Dermis microvascular lymphatic vessel endothelial cell (primary cell): ENCODE results near the gene CDCP1. TPM values are rescaled to one million over a fixed set of nuclear protein-coding genes. Genes with fewer than 3 reads are reported as not detected.

Experiments used
- DNase-seq, 2 donors: peaks; one replicate each; pipeline versions ENCODE4 v3.0.0 to v3.0.0-alpha.2; 2010; ENCODE audit warnings: low read depth in 2 of 2
- total RNA-seq: library from RNA; depleted of rRNA; stranded (reverse); fragments of >200 nt; gene quantifications from 2 replicates; pipeline ENCODE4 v1.2.1, GENCODE V29; 2014

CDCP1 gene, protein sequence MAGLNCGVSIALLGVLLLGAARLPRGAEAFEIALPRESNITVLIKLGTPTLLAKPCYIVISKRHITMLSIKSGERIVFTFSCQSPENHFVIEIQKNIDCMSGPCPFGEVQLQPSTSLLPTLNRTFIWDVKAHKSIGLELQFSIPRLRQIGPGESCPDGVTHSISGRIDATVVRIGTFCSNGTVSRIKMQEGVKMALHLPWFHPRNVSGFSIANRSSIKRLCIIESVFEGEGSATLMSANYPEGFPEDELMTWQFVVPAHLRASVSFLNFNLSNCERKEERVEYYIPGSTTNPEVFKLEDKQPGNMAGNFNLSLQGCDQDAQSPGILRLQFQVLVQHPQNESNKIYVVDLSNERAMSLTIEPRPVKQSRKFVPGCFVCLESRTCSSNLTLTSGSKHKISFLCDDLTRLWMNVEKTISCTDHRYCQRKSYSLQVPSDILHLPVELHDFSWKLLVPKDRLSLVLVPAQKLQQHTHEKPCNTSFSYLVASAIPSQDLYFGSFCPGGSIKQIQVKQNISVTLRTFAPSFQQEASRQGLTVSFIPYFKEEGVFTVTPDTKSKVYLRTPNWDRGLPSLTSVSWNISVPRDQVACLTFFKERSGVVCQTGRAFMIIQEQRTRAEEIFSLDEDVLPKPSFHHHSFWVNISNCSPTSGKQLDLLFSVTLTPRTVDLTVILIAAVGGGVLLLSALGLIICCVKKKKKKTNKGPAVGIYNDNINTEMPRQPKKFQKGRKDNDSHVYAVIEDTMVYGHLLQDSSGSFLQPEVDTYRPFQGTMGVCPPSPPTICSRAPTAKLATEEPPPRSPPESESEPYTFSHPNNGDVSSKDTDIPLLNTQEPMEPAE
- 0.13 and 0.39 TPM in 2 replicates for total RNA-seq

DNA sequence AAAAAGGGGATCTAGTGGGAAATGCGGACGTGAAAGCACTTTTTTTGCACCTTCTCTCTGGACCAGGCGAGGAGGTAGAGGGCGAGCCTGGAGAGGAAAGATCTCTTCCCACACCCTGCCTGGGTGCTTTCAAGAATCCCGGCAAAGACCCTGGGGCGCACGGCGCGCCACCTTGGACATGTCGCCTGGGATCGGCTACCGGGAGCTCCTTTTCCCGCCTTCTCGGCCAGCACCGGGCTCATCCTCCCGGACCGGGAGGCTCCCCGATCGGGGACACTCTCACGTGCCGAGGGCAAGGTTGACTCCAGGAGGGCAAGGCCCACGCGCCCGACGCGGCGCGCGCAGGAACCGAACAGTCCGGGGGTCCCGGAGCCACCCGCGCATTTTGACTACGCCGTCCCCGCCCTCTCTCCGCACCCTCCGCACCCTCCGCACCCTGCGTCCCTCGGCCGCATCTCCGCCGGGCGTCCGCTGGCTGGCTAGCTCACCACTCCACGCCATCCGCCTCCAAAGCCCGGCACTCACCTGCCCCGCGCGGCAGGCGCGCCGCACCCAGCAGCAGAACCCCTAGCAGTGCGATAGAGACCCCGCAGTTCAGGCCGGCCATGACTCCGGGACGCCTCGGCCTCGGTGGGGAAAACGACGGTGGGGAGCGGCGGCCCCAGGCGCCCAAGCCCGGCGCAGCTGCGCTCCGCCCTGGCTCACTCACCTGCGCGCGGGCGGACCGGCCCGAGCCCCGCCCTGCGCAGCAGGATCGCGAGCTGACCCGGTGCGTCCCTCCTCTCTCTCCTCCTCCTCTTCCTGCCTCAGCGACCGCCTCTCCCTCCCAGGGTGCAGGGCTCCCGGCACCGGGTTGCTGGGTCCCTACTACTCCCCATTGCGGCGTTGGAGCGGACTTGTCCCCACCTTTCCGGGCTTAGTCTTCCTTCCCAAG lies at the start of gene CDCP1:
TSS of gene CDCP1 (minus strand) at position 698 of the 934 bp plus-strand sequence. CDS start at position 607, 91 bp downstream.
- DNase-seq = no peak

DNA sequence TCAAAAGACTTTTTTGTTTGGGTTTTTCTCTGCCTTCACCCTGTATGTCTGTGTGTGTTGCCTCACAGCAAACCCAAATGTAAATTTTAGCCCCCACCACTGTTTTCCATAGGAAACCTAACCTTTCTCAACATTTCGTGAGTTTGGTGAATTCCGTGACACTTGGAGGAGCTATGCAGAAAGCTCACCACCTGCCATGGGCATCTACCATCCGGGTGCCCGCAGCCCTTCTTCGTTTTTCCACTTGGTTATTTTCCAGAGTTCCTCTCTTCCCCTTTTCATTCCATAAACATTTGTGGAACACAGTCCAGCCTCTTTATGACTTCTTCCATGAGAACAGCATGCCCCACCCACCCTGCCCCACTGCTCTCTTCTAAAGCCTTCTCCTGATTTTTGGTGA lies 48.6 kb upstream of the CDCP1 start:
- DNase-seq = no peak

DNA sequence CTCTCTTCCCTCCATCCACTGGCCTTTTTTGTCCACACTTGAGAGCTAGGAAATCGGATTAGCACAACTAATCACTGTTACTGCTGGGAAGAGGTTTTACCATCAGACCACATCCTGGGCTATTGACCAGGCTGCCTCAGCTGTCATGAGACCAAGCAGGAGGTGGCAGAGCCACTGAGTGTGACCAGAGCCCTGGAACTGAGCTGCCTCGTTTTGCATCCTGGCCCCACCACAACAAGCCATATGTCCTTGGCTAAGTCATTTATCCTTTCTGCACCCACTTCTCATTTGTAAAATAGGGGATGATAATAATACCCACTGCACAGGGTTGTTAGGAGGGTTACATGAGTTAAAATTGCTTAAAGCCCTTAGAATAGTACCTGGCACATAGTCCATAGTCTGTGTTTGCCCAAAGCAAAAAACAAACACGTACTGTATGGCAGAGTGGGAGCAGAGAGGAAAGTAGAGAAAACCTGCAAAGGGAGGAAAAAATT lies 45.8 kb upstream of the CDCP1 start:
- no peak for DNase-seq

DNA sequence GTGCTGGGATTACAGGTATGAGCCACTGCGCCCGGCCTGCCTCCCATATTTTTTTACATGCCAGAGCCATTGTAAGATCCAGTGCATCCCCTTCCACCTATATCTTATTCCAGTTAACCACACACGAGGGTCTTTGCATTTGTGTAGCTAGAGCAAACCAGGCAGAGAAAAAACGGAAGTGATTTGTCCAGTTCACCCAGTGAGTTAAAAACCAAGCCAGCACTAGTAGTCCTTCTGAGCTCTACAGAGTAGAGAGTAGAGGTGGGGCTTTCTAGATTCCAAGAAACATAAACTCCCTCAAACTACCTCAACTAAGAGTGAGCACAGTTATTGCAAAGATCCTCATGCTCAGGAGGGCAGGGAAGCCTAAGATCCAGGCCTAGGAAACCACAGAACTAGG lies 45.2 kb upstream of the CDCP1 start:
- no peak for DNase-seq

DNA sequence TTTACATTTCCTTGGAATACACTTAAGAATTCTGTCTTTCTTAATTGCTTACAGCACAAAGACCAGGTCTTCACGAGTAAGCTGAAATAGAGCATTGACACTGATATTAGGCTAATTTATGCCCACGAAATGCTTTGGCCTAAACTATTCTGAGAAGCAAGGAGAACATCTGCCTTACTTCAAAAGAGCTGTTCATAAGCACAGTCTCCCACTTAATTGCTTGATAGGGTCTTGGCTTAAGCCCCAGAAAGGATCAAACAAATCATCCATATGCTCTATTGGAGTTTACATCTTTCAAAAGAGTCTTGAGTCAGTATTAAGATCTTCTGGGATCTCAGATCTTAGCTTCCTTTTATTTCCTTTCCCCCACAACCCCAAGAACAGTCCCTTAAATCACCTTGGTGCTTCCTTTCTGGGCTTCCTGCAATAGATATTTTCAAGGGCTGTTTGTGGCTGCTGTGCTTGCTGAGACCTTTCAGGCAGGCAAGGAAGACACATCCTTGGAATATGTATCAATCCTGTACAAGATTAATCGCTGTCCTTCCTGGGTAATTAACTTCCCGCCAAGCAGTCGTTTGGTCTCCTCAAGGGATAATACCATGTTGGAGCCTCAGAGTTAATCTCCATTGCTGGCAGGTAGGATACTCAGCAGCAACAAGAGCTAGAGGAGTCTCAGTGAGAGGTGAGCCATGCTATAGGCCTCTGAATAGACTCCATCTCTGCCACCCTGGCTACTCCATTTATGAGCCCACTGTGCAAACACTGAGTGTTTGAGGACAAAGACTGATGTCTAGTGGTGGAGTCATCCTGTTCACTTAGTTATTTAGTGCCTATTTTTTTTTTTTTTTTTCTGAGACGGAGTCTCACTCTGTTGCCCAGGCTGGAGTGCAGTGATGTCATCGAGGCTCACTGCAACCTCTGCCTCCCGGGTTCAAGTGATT lies 42.8 kb upstream of the CDCP1 start:
- no peak for DNase-seq

DNA sequence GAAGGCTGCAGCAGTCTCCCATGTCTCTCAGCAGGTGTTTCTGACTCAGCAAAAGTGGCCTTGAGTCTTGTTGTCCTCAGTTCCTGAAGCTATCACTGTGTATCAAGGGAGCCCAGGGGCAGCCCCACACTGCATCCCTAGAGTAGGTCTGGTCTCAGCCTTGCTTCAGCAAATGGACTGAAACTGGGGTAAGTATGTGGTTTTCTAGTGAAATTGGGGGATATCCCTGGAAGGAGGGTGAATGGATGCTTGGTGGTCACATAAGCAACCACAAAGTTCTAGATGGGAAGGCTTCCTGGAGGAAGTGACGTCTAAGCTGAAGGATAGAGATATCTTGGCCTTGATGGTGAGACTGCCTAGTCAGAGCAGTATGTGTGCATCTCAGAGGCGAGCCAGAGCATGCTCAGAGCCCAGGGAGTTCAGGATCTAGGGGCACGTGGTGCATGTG lies 41.5 kb upstream of the CDCP1 start:
- no peak for DNase-seq

DNA sequence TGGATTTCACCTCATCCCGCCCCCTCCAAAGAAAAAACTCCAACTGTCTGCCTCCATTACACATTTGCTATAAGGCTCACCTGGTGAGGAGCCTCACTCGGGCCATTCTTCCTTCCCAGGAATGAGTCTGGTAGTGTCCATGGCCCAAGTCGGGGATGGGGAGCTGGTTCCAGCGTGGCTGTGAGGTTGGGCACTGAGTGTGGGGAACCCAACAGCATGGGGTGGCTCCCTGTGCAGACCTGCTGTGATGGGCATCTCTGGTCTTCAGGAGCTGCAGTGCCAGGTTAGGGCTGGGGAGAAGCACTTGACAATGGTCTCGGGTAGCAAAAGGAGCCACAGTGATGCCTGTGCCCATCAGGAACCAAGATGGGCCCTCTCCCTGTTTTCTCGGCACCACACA lies 40.7 kb upstream of the CDCP1 start:
- no peak for DNase-seq

DNA sequence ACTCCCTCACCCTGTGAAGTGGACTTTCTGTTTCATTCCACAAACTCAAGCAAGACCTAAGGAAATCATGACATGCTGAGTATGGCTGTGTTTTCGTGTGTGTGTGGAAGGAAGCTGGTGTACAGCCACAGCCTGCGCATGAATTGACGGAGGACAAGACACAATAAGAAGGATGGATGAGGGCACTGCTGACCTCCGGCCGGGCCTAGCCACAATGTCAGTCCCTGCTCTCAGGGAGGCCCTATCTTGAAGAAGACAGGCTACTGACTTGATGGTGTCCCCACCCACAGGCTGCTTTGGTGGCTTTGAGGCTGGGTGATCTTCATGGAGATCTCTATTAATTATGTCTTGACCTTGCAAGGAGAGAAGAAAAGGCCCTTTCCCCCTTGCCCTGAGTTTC lies 39.3 kb upstream of the CDCP1 start:
- DNase-seq = no peak

DNA sequence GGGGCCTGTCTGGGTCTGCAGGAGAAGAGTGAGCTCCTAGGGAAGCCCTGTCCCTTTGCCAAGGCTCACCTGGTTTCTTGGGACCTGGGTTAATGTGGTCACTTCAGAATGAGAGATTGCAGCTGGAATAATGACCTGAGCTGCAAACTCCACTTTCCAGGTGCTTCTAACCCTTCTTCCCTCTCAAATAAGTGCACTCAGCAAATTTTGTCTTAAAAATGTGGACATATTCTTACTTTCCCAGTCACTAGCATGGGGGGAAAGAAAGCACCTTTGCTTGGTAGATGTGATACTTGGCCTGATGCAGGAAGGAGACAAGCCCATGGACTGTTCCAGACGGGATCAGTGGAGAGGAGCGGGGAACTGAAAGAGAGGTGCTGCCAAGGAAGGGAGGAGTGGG lies 38.9 kb upstream of the CDCP1 start:
- DNase-seq = no peak

DNA sequence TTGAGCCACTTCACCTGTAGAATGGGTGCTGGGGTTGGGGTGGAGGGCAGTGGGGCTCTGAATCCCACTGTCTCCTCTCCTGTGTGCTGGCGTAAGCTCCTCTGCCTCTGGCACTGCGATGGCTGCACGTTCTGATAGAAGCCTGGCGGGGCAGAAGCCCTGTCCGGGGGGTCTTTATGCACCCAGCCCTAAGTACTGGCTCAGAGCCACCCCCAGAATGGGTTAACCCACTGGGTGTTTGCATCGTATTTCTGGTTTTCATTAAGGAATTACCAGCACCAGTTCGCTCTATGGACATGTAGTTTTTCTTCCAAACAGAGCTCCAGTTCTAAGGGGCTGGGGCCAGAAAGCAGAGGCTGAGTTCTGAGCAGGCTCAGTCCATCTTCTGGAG lies 37.7 kb upstream of the CDCP1 start:
- DNase-seq = no peak

DNA sequence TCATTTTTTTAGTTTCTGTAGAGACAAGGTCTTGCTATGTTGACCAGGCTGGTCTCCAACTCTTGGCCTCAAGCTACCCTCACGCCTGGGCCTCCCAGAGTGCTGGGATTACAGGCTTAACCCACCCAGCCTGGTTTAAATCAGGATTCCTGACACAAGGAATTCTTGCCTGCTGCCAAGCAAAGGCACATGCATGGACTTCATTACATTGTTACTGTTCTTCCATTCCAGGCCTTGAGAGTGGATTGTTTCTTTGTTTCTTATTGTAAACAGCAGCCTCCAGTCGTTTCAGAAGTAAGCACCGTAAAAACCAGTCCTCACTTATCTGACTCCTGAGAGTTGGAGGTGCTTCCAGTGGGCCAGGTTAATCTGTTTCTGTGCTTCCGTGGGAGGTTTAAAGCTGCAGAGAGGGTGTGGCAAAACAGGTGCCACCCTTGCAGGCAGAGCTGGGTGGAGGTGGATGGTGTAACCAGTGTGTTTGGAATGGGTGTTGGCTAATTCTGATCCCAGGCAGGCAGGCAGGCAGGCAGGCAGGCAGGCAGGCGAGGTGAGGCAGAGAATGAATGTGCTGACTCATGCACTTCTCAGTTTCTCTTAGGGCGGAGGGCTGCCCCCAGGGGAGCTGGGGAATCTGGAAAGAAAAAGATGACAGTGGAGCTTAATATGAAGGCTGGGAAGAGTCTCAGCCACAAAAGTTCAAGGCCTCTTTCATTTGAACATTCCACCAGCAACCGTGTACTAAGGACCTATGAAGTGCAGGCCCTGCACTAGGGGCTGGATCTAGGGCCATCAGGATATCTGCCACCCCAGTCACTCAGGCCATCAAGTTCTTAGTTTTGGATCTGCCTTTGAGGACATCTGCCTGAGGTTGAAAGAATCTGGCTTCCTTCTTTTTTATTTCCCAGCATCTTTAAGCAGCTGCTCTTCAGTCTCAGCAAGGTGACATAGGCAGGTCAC lies 37.0 kb upstream of the CDCP1 start:
- no peak for DNase-seq

DNA sequence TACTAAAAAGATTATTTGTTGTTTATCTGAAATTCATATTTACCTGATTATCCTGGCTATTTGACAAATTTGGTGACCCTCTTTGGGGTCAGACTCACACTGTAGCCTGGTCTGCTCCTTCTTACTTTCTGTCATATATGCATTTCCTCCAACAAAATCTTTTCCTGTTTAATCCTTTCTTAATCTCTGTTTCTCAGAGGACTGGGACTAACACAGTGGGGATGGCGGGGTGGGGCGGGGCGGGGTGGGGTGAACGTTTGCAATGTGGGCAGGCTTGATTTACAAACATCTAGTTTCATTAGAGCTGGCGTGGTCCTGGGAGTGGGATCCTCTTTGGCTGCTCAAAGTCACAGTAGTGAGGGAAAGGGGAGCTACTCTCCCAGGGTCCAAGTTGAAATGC lies 35.3 kb upstream of the CDCP1 start:
- no peak for DNase-seq

DNA sequence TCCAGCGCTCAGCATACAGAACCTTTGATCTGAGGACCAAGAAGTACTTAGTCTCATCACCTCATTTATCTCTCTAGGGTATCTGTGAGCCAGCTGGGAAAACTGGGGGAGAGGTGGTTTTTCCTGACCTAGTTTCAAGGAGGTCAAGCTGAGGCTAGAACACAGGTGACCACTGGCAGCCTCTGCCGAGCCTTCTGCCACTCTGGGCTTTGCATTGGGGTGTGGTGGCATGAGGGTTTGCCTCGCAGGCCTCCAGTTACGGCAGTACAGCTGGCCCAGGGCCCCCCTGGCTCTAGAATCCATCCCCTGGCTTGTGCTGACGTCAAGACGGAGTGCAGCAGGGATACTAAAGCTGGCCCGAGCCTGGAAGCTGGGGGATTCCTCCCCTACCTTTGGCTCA lies 34.7 kb upstream of the CDCP1 start:
- DNase-seq = no peak

DNA sequence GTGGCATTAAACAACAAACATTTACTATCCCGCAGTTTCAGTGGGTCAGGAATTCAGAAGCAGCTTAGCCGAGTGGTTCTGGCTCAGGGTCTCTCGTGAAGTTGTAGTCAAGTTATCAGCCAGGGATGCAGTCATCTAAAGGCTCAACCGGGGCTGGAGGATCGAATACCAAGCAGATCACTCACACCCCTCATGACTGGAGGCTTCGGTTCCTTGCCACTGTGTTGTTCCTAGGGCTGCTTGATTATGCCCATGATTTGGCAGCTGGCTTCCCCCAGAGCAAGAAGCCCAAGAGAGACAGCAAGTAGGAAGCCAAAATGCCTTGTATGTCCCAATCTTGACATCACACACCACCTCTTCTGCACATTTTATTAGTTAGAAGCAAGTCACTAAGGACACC lies 33.9 kb upstream of the CDCP1 start:
- DNase-seq = no peak

DNA sequence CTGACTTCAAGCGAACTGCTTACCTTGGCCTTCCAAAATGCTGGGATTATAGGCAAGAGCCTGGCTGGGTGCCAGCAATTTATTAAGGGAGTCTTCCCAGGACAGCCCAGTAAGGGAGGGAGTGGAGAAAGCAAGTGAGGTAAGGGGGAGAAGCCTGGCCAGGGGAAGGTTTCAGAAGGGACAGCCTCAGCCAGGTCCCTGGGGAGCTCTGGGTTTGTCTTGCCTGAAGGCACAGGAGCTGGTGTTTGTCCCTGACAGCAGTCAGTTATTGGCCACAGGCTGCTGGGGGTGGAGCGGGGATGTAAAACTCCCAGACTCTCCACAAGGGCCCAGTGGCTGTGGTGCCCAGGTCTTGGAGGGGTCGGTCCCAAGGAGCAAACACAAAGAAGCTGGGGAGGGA lies 33.0 kb upstream of the CDCP1 start:
- no peak for DNase-seq

DNA sequence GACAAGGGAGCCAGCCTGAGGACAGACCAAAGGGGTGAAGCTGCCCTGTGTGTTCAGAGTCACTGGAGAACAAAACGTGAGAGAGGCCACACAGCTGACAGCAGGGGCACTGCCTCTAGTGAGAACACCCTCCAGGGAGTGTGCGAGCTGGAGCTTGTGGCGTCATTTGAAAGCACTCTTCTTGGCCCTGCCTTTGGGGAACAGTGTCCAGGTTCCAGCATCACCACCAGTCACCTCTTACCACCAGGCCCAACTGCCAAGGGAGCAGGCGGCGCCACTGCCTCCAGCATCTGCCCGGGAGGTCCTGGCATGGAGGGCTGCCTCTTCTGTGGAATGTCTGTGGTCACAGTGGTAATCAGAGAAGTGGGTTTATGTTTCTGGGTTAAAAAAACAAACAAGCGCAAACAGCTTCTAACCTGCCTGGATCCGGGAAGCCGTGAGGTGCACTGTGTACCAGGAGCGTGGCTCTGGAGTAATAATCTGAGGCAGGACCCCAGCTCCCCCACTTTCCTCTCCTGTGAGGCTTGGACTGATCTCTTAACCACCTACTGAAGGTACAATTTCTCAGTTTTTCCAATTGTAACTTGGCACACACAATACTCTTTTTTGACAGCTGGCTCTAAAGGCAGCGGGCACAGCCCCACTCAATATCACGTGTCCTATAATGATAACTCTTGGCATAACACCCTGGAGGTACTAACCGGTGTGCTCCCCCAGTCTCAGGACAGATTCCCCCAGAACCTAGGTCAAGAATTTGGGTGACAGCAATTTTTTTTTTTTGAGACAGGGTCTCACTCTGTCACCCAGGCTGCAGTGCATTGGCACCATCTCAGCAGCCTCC lies 32.2 kb upstream of the CDCP1 start:
- no peak for DNase-seq

DNA sequence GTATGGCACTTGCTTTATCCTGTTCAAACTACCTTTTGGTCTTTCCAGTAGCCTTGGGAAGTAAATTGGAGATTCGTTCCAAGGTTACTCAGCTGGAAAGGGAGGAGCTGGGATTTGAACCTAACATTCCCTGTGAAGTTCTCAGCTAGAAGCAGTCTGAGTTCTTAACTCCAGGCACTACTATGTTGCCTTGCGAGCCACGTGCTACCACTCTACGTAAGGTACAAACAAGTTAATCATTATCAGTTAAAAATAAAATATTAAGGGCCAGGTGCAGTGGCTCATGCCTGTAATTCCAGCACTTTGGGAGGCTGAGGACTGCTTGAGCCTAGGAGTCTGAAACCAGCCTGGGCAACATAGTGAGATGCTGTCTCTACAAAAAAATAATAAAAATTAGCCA lies 30.7 kb upstream of the CDCP1 start:
- DNase-seq = no peak

DNA sequence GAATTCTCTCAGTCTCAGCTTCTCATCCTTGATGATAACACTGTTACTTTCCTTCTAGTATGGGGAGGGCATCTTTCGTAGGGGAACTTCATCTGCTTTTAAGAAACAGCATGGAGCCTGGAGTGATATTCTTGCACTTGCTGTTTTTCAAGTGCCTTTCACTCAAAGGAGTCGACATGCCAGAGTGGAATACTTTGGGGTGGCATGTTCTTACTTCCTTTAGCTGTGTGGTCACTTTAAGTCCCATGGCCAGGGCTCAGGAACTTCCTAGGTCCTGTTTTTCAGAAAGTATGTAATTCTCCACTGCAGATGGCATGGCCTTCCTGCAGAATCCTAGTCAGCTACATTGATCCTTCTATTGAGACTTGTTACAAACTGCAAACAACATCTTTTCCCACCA lies 28.1 kb upstream of the CDCP1 start:
- no peak for DNase-seq
